ENCODE data around the gene FANCI.
"Not testable (repeated sequence)": the region's sequence is repeated elsewhere in the genome, so short reads cannot be mapped to it uniquely, and the experiment has no call there.

Gene FANCI

GRCh38 chr15:89221543-89221942 lies 22.2 kb upstream of the FANCI start, which contains the start of gene RLBP1:
RLBP1 (minus strand) TSS chr15:89221579; CDS start chr15:89218975, 2,604 bp downstream.
- DNase-seq (ENCODE audit: extremely low read depth in 1 of 2, low read depth in 1 of 2): no peak

GRCh38 chr15:89225588-89225987 lies 18.2 kb upstream of the FANCI start:
- no peak for DNase-seq (ENCODE audit: extremely low read depth in 1 of 2, low read depth in 1 of 2)

GRCh38 chr15:89226359-89227221 lies 17.2 kb upstream of the FANCI start:
- DNase-seq (ENCODE audit: extremely low read depth in 1 of 2, low read depth in 1 of 2): no peak

- DNase-seq (ENCODE audit: extremely low read depth in 1 of 2, low read depth in 1 of 2): no peak
Observed at GRCh38 chr15:89227425-89227824, 16.4 kb upstream of the FANCI start.

- DNase-seq (ENCODE audit: extremely low read depth in 1 of 2, low read depth in 1 of 2): no peak
Observed at GRCh38 chr15:89230277-89230676, 13.5 kb upstream of the FANCI start.

- DNase-seq (ENCODE audit: extremely low read depth in 1 of 2, low read depth in 1 of 2): no peak
Observed at GRCh38 chr15:89231832-89232231, 11.9 kb upstream of the FANCI start.

GRCh38 chr15:89239883-89240810 lies 3.6 kb upstream of the FANCI start:
- DNase-seq (ENCODE audit: extremely low read depth in 1 of 2, low read depth in 1 of 2): not testable (repeated sequence)

- DNase-seq (ENCODE audit: extremely low read depth in 1 of 2, low read depth in 1 of 2): no peak
Observed at GRCh38 chr15:89243046-89243690, 611 bp upstream of the FANCI start.

- DNase-seq (ENCODE audit: extremely low read depth in 1 of 2, low read depth in 1 of 2): no peak
Observed at GRCh38 chr15:89244574-89244903, 760 bp downstream of the FANCI start.

GRCh38 chr15:89247446-89247845 lies 3.7 kb downstream of the FANCI start:
- DNase-seq (ENCODE audit: extremely low read depth in 1 of 2, low read depth in 1 of 2): no peak

GRCh38 chr15:89248584-89248983 lies 4.8 kb downstream of the FANCI start:
- no peak for DNase-seq (ENCODE audit: extremely low read depth in 1 of 2, low read depth in 1 of 2)

- not testable (repeated sequence) for DNase-seq (ENCODE audit: extremely low read depth in 1 of 2, low read depth in 1 of 2)
Observed at GRCh38 chr15:89250142-89250541, 6.4 kb downstream of the FANCI start.

GRCh38 chr15:89277281-89277680 lies 33.5 kb downstream of the FANCI start:
- DNase-seq (ENCODE audit: extremely low read depth in 1 of 2, low read depth in 1 of 2): not testable (repeated sequence)

- DNase-seq (ENCODE audit: extremely low read depth in 1 of 2, low read depth in 1 of 2): no peak
Observed at GRCh38 chr15:89278307-89278706, 34.5 kb downstream of the FANCI start.

GRCh38 chr15:89282631-89283030 lies 38.9 kb downstream of the FANCI start:
- DNase-seq (ENCODE audit: extremely low read depth in 1 of 2, low read depth in 1 of 2): no peak

GRCh38 chr15:89283201-89283600 lies 39.4 kb downstream of the FANCI start:
- DNase-seq (ENCODE audit: extremely low read depth in 1 of 2, low read depth in 1 of 2): no peak

GRCh38 chr15:89291934-89292438 lies 48.2 kb downstream of the FANCI start:
- DNase-seq (ENCODE audit: extremely low read depth in 1 of 2, low read depth in 1 of 2): no peak

GRCh38 chr15:89293012-89293411 lies 49.2 kb downstream of the FANCI start:
- DNase-seq (ENCODE audit: extremely low read depth in 1 of 2, low read depth in 1 of 2): no peak

- no peak for DNase-seq (ENCODE audit: extremely low read depth in 1 of 2, low read depth in 1 of 2)
Observed at GRCh38 chr15:89299896-89300295, 56.1 kb downstream of the FANCI start.

- no peak for DNase-seq (ENCODE audit: extremely low read depth in 1 of 2, low read depth in 1 of 2)
Observed at GRCh38 chr15:89301304-89302089, 57.7 kb downstream of the FANCI start.
